Gastrocnemius medialis (tissue), 4 donors: Measurements from ENCODE around the gene ANKS1B.
"Not testable (repeated sequence)": the region's sequence is repeated elsewhere in the genome, so short reads cannot be mapped to it uniquely, and the experiment has no call there.

Experiments used
- POLR2A ChIP-seq, 2 donors: fragments of 450-650 bp; IDR thresholded peaks; one replicate each; pipeline ENCODE4 v1.6.1; 2017; ENCODE audit warnings: antibody characterized with exemption in 2 of 2, mild to moderate bottlenecking in 2 of 2, moderate library complexity in 2 of 2
- TF ChIP-seq, protein P1 (sequence below), 5 experiments: fragments of 450-650 bp in 3 of 5; fragments of 200-600 bp in 2 of 5; sonication (generic) in 2 of 5; IDR thresholded peaks in 4 of 5; conservative IDR thresholded peaks in 1 of 5; 1 replicate in 4 of 5; 2 replicates in 1 of 5; pipeline ENCODE4 v1.5.1; 2016 to 2019; ENCODE audit warnings: antibody characterized with exemption in 5 of 5, mild to moderate bottlenecking in 3 of 5, moderate library complexity in 3 of 5

- TF ChIP-seq, protein P1, sequence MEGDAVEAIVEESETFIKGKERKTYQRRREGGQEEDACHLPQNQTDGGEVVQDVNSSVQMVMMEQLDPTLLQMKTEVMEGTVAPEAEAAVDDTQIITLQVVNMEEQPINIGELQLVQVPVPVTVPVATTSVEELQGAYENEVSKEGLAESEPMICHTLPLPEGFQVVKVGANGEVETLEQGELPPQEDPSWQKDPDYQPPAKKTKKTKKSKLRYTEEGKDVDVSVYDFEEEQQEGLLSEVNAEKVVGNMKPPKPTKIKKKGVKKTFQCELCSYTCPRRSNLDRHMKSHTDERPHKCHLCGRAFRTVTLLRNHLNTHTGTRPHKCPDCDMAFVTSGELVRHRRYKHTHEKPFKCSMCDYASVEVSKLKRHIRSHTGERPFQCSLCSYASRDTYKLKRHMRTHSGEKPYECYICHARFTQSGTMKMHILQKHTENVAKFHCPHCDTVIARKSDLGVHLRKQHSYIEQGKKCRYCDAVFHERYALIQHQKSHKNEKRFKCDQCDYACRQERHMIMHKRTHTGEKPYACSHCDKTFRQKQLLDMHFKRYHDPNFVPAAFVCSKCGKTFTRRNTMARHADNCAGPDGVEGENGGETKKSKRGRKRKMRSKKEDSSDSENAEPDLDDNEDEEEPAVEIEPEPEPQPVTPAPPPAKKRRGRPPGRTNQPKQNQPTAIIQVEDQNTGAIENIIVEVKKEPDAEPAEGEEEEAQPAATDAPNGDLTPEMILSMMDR (IDR thresholded peaks at IDR 0.05 in 4 of 5, conservative IDR thresholded peaks at IDR 0.05 in 1 of 5): not testable (repeated sequence)
- not testable (repeated sequence) for TF ChIP-seq POLR2A (IDR thresholded peaks at IDR 0.05)
These were observed 265.2 kb downstream of the ANKS1B start for GRCh38 chr12:99719411-99720082.
